Measurements from ENCODE around the gene FAM200C. TPM values are rescaled to one million over a fixed set of nuclear protein-coding genes. Genes with fewer than 3 reads are reported as not detected.

FAM200C gene
- total RNA-seq, 2 experiments from 2014 or later: 0.16 TPM; not detected in 1

DNA sequence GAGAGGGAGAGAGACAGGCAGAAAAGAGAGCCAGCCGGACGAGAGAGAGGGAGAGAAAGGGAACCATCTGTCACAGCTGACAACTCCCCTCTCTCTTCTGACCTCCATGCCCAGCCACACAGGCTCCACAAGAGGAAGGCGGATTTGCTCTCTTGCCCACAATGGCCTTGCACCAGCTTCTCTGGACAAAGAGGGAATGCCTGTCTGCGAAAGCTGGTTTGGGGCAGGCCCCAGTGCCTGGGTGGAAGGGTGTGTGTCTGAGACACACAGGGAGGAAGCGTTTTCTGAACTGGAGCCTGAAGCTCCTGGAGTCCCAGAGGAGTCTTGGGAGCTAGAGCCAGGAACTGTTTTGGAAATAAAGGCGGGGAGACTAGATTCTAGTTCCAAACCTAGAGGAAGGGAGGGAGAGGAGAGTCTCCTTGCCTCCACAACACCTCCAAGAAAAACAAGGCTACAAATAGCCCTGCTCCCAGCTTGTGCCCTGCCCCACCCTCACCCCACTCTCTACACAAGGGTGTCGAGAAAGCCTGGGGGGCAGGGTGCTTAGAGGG, 41.9 kb downstream of the FAM200C start:
- Mint-ChIP-seq H3K27ac (no peak overlapping the region), H3K4me1 (ENCODE audit: low read depth) (no peaks in the 10 kb centered on the region), H3K36me3 (ENCODE audit: low read depth) (no peaks in the 10 kb centered on the region), H3K27me3 (peaks cover 11% of the 10 kb centered on the region), H3K9me3 (no peaks in the 10 kb centered on the region), H3K4me3 (no peak overlapping the region)
- ATAC-seq (ENCODE audit: poor library complexity) (no peak), DNase-seq (no peak)
- no peak overlapping the region for H3K27ac ChIP-seq (ENCODE audit: low read depth in 1 of 2, low read length in 2 of 2)
- POLR2A ChIA-PET: no interaction called here
- TF ChIP-seq, protein P1, sequence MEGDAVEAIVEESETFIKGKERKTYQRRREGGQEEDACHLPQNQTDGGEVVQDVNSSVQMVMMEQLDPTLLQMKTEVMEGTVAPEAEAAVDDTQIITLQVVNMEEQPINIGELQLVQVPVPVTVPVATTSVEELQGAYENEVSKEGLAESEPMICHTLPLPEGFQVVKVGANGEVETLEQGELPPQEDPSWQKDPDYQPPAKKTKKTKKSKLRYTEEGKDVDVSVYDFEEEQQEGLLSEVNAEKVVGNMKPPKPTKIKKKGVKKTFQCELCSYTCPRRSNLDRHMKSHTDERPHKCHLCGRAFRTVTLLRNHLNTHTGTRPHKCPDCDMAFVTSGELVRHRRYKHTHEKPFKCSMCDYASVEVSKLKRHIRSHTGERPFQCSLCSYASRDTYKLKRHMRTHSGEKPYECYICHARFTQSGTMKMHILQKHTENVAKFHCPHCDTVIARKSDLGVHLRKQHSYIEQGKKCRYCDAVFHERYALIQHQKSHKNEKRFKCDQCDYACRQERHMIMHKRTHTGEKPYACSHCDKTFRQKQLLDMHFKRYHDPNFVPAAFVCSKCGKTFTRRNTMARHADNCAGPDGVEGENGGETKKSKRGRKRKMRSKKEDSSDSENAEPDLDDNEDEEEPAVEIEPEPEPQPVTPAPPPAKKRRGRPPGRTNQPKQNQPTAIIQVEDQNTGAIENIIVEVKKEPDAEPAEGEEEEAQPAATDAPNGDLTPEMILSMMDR (IDR thresholded peaks at IDR 0.05): no peak
- peaks cover 0 to 2% of the 10 kb centered on the region in 2 experiments for H3K27me3 ChIP-seq (ENCODE audit: control insufficient read depth in 1 of 2, insufficient read depth in 2 of 2, low read length in 2 of 2)
- no peak overlapping the region for H3K4me3 ChIP-seq (ENCODE audit: low read length)
- H3K9me3 ChIP-seq (ENCODE audit: control insufficient read depth in 1 of 2, insufficient read depth in 1 of 2, low read length in 2 of 2): no peaks in the 10 kb centered on the region
- CTCF ChIA-PET: interaction anchor here (1.3 kb wide), 1 partner anchor 12 kb away, joined by 3 read pairs; no protein-coding TSS in a partner anchor
- intact Hi-C loops (cut with DNase I, micrococcal nuclease): no loop called here
- no peaks in the 10 kb centered on the region for H3K36me3 ChIP-seq (ENCODE audit: insufficient read depth, low read length)
- no peaks in the 10 kb centered on the region for H3K4me1 ChIP-seq (ENCODE audit: insufficient read depth, low read length)

DNA sequence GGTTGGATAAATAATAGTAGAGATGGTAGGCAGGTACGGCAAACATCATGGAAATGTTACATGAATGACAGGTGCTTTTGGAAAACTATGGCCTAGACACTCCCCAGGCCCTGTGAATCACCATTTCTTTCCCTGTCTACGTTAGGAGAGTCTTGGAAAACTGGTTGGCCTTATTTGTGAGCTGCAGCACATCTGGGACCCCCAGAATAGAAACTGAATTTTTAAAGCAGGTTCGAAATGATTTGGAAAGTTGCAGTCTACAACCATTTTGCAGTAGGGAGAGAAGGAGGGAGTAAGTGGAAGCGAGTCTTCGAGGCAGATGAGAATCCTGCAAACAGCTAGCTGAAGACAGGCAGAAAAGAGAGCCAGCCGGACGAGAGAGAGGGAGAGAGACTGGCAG, 42.5 kb downstream of the FAM200C start:
- H3K4me1 Mint-ChIP-seq (ENCODE audit: low read depth): no peaks in the 10 kb centered on the region
- ChIA-PET CTCF (interaction anchor here (1.3 kb wide), 1 partner anchor 12 kb away, joined by 3 read pairs; no protein-coding TSS in a partner anchor), POLR2A (no interaction called here)
- Histone ChIP-seq H3K9me3 (ENCODE audit: control insufficient read depth in 1 of 2, insufficient read depth in 1 of 2, low read length in 2 of 2) (no peaks in the 10 kb centered on the region), H3K4me3 (ENCODE audit: low read length) (no peak overlapping the region), H3K36me3 (ENCODE audit: insufficient read depth, low read length) (no peaks in the 10 kb centered on the region), H3K27me3 (ENCODE audit: control insufficient read depth in 1 of 2, insufficient read depth in 2 of 2, low read length in 2 of 2) (peaks cover 0 to 2% of the 10 kb centered on the region in 2 experiments), H3K27ac (ENCODE audit: low read depth in 1 of 2, low read length in 2 of 2) (no peak overlapping the region), H3K4me1 (ENCODE audit: insufficient read depth, low read length) (no peaks in the 10 kb centered on the region)
- H3K27me3 Mint-ChIP-seq: peaks cover 8% of the 10 kb centered on the region
- H3K9me3 Mint-ChIP-seq: no peaks in the 10 kb centered on the region
- H3K36me3 Mint-ChIP-seq (ENCODE audit: low read depth): no peaks in the 10 kb centered on the region
- TF ChIP-seq, protein P1 (IDR thresholded peaks at IDR 0.05): no peak
- H3K27ac Mint-ChIP-seq: no peak overlapping the region
- no peak for DNase-seq
- intact Hi-C loops (cut with DNase I, micrococcal nuclease): no loop called here
- H3K4me3 Mint-ChIP-seq: no peak overlapping the region
- no peak for ATAC-seq (ENCODE audit: poor library complexity)

DNA sequence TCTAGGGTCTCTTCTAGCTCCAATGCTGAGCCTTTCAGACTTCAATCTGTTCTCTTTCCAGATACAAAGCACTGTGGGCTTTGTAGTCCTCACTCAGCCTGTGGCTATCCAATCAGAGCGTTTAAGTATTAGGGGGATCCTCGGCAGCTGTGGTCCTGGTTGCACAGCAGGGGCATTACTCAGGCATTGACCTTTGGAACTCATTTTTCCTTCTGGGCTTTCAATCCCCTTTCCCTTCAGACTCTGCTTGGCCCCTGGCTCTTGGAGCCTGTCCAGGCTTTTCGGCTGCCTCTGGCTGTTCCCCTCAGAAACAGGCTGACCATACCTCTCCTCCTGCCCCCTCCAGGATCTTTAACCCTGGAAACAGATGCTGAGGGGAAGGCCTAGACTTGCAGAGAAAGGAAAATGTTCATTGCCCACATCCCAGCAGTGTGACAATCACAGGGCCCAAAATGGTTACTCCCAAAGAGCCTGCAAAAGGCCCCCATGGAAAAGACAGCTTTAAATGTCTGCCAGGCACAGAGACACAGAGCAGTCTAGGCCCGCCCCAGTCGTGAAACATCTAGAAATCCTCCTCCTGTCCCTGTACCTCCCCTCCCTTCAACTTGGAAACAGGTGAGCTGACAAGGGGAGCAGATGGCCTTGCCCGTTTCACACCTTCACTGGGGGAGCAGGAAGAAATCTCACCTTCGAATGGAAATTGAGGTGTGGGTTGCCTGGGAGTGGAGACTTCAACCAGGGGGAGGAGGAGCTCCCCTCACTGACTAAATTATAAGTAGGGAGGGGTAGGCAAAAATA, 43.1 kb downstream of the FAM200C start:
- DNase-seq (no peak), ATAC-seq (ENCODE audit: poor library complexity) (no peak)
- TF ChIP-seq, protein P1 (IDR thresholded peaks at IDR 0.05): no peak
- Mint-ChIP-seq H3K9me3 (no peaks in the 10 kb centered on the region), H3K27ac (no peak overlapping the region), H3K36me3 (ENCODE audit: low read depth) (no peaks in the 10 kb centered on the region), H3K27me3 (peaks cover 1% of the 10 kb centered on the region), H3K4me1 (ENCODE audit: low read depth) (no peaks in the 10 kb centered on the region), H3K4me3 (no peak overlapping the region)
- intact Hi-C loops (cut with DNase I, micrococcal nuclease): no loop called here
- H3K4me3 ChIP-seq (ENCODE audit: low read length): no peak overlapping the region
- H3K9me3 ChIP-seq (ENCODE audit: control insufficient read depth in 1 of 2, insufficient read depth in 1 of 2, low read length in 2 of 2): no peaks in the 10 kb centered on the region
- no peaks in the 10 kb centered on the region for H3K36me3 ChIP-seq (ENCODE audit: insufficient read depth, low read length)
- H3K27me3 ChIP-seq (ENCODE audit: control insufficient read depth in 1 of 2, insufficient read depth in 2 of 2, low read length in 2 of 2): peaks cover 0 to under 1% of the 10 kb centered on the region in 2 experiments
- ChIA-PET CTCF (interaction anchor here (1.3 kb wide), 1 partner anchor 11 kb away, joined by 3 read pairs; no protein-coding TSS in a partner anchor), POLR2A (no interaction called here)
- no peak overlapping the region for H3K27ac ChIP-seq (ENCODE audit: low read depth in 1 of 2, low read length in 2 of 2)
- no peaks in the 10 kb centered on the region for H3K4me1 ChIP-seq (ENCODE audit: insufficient read depth, low read length)
